H9 (cell line): Measurements from ENCODE around the gene CERS2. TPM values are rescaled to one million over a fixed set of nuclear protein-coding genes. Genes with fewer than 3 reads are reported as not detected.

Experiments used
- DNase-seq: peaks from one replicate; pipeline ENCODE4 v3.0.0-alpha.2; 2017
- H2AFZ ChIP-seq: one replicate; pipeline ENCODE4 v1.6.1; 2013; ENCODE audit warnings: mild to moderate bottlenecking, low read length, control low read depth, moderate library complexity
- H2AK5ac ChIP-seq: 2 replicates; pipeline ENCODE4 v1.6.1; 2013; ENCODE audit warnings: low read length, control low read depth, mixed read lengths; ENCODE audit not compliant: insufficient read length
- H2BK120ac ChIP-seq: one replicate; pipeline ENCODE4 v1.6.1; 2013; ENCODE audit warnings: low read depth, mild to moderate bottlenecking, low read length, control low read depth, inconsistent platforms; ENCODE audit not compliant: poor library complexity, severe bottlenecking
- H2BK12ac ChIP-seq: 2 replicates; pipeline ENCODE4 v1.6.1; 2013; ENCODE audit warnings: low read length, control low read depth, mixed read lengths, low read depth; ENCODE audit not compliant: insufficient read length
- H2BK15ac ChIP-seq: 2 replicates; pipeline ENCODE4 v1.6.1; 2013; ENCODE audit warnings: low read depth, low read length, control low read depth
- H2BK20ac ChIP-seq: one replicate; pipeline ENCODE4 v1.6.1; 2013; ENCODE audit warnings: low read depth, mild to moderate bottlenecking, low read length, control low read depth, inconsistent platforms; ENCODE audit not compliant: poor library complexity, severe bottlenecking
- H2BK5ac ChIP-seq: 2 replicates; pipeline ENCODE4 v1.6.1; 2013; ENCODE audit warnings: low read length, control low read depth, mixed read lengths; ENCODE audit not compliant: insufficient read length
- H3K14ac ChIP-seq: 2 replicates; pipeline ENCODE4 v1.6.1; 2013; ENCODE audit warnings: low read length, control low read depth; ENCODE audit not compliant: insufficient read depth
- H3K18ac ChIP-seq: 2 replicates; pipeline ENCODE4 v1.6.1; 2013; ENCODE audit warnings: low read depth, mild to moderate bottlenecking, mixed read lengths, low read length, control low read depth; ENCODE audit not compliant: insufficient read length
- H3K23ac ChIP-seq: 2 replicates; pipeline ENCODE4 v1.6.1; 2013; ENCODE audit warnings: low read length, control low read depth, mixed read lengths, low read depth; ENCODE audit not compliant: insufficient read length
- H3K23me2 ChIP-seq: 2 replicates; pipeline ENCODE4 v1.6.1; 2013; ENCODE audit warnings: low read depth, mild to moderate bottlenecking, mixed read lengths, low read length, control low read depth; ENCODE audit not compliant: insufficient read length, poor library complexity, severe bottlenecking
- H3K27ac ChIP-seq: 2 replicates; pipeline ENCODE4 v1.5.1; 2013; ENCODE audit warnings: low read length, control low read depth, mixed read lengths, low read depth; ENCODE audit not compliant: insufficient read length
- H3K27me3 ChIP-seq: 2 replicates; pipeline ENCODE4 v1.6.1; 2013; ENCODE audit warnings: low read length, control low read depth, inconsistent platforms; ENCODE audit not compliant: insufficient read depth
- H3K4ac ChIP-seq: 2 replicates; pipeline ENCODE4 v1.6.1; 2013; ENCODE audit warnings: low read depth, mild to moderate bottlenecking, control low read depth, inconsistent platforms, low read length, moderate library complexity
- H3K4me1 ChIP-seq: 2 replicates; pipeline ENCODE4 v1.6.1; 2013; ENCODE audit warnings: low read length, control low read depth, inconsistent platforms; ENCODE audit not compliant: insufficient read depth
- H3K4me2 ChIP-seq: 2 replicates; pipeline ENCODE4 v1.6.1; 2013; ENCODE audit warnings: low read length, control low read depth, mixed read lengths; ENCODE audit not compliant: insufficient read length, insufficient read depth
- H3K56ac ChIP-seq: 2 replicates; pipeline ENCODE4 v1.6.1; 2013; ENCODE audit warnings: low read depth, mild to moderate bottlenecking, mixed read lengths, low read length, control low read depth; ENCODE audit not compliant: insufficient read length
- H3K79me1 ChIP-seq: 2 replicates; pipeline ENCODE4 v1.6.1; 2013; ENCODE audit warnings: low read depth, mild to moderate bottlenecking, moderate library complexity, low read length, control low read depth, inconsistent platforms; ENCODE audit not compliant: insufficient read depth, poor library complexity, severe bottlenecking
- H3K79me2 ChIP-seq: 2 replicates; pipeline ENCODE4 v1.6.1; 2013; ENCODE audit warnings: low read length, control low read depth, inconsistent platforms; ENCODE audit not compliant: insufficient read depth
- H3K9ac ChIP-seq: 2 replicates; pipeline ENCODE4 v1.6.1; 2013; ENCODE audit warnings: low read length, control low read depth, mixed read lengths; ENCODE audit not compliant: insufficient read length; ENCODE audit errors: extremely low read depth
- H3K9me3 ChIP-seq: one replicate; pipeline ENCODE4 v1.6.1; 2013; ENCODE audit warnings: low read depth, low read length, inconsistent platforms; ENCODE audit not compliant: control insufficient read depth
- H3T11ph ChIP-seq: one replicate; pipeline ENCODE4 v1.6.1; 2013; ENCODE audit warnings: mild to moderate bottlenecking, low read length, control low read depth, inconsistent platforms
- H4K20me1 ChIP-seq: one replicate; pipeline ENCODE4 v1.6.1; 2013; ENCODE audit not compliant: control insufficient read depth, insufficient read length, insufficient read depth
- H4K5ac ChIP-seq: 2 replicates; pipeline ENCODE4 v1.6.1; 2013; ENCODE audit warnings: low read depth, mild to moderate bottlenecking, mixed read lengths, low read length, control low read depth; ENCODE audit not compliant: insufficient read length
- H4K8ac ChIP-seq: replicated peaks from 2 replicates; pipeline ENCODE4 v1.6.1; 2013; ENCODE audit warnings: low read length, control low read depth, mixed read lengths, low read depth; ENCODE audit not compliant: insufficient read length
- H4K91ac ChIP-seq: 2 replicates; pipeline ENCODE4 v1.6.1; 2013; ENCODE audit warnings: low read depth, mild to moderate bottlenecking, moderate library complexity, mixed read lengths, low read length, control low read depth; ENCODE audit not compliant: insufficient read length
- H3K27ac Mint-ChIP-seq, 3 experiments: 2 replicates in 2 of 3; 3 replicates in 1 of 3; pipeline ENCODE4 v1.8.0; 2020 to 2021; ENCODE audit warnings: mixed read lengths in 3 of 3, mild to moderate bottlenecking in 1 of 3, moderate library complexity in 1 of 3
- H3K27me3 Mint-ChIP-seq: 2 replicates; pipeline ENCODE4 v1.8.0; 2021; ENCODE audit warnings: low read depth, mild to moderate bottlenecking, moderate library complexity, mixed read lengths
- H3K36me3 Mint-ChIP-seq, 3 experiments: 2 replicates in 2 of 3; 3 replicates in 1 of 3; pipeline ENCODE4 v1.8.0; 2020 to 2021; ENCODE audit warnings: low read depth in 3 of 3, mixed read lengths in 3 of 3; ENCODE audit not compliant: insufficient read depth in 1 of 3
- H3K4me1 Mint-ChIP-seq, 2 experiments: 2 replicates each; pipeline ENCODE4 v1.8.0; 2020; ENCODE audit warnings: mixed read lengths in 2 of 2
- H3K4me3 Mint-ChIP-seq, 2 experiments: 2 replicates in 1 of 2; 3 replicates in 1 of 2; pipeline ENCODE4 v1.8.0; 2020 to 2021; ENCODE audit warnings: mild to moderate bottlenecking in 2 of 2, mixed read lengths in 2 of 2, moderate library complexity in 1 of 2
- H3K9me3 Mint-ChIP-seq, 2 experiments: 2 replicates in 1 of 2; 3 replicates in 1 of 2; pipeline ENCODE4 v1.8.0; 2020; ENCODE audit warnings: mild to moderate bottlenecking in 2 of 2, mixed read lengths in 2 of 2, moderate library complexity in 1 of 2
- WGBS: extraction: QIAGEN DNeasy Blood & Tissue Kit; methylation state at CpG from one replicate; pipeline ENCODE4 v1.1.7; 2013; ENCODE audit warnings: missing lambda C conversion rate, low lambda C conversion rate, mixed read lengths; ENCODE audit not compliant: insufficient read length; ENCODE audit errors: extremely low coverage; 5-methylcytosine and 5-hydroxymethylcytosine counted together
- total RNA-seq: library from RNA; stranded (reverse); gene quantifications from 2 replicates; pipeline ENCODE4 v1.2.1, GENCODE V29; 2021
- TF ChIP-seq, protein P1 (sequence below): fragments of 200-600 bp; sonication (generic); conservative IDR thresholded peaks from 3 replicates; pipeline ENCODE4 v1.8.0; 2021; ENCODE audit warnings: antibody characterized with exemption, mild to moderate bottlenecking

The CERS2 gene
- total RNA-seq, 1 experiment from 2014 or later: 201 TPM

DNA sequence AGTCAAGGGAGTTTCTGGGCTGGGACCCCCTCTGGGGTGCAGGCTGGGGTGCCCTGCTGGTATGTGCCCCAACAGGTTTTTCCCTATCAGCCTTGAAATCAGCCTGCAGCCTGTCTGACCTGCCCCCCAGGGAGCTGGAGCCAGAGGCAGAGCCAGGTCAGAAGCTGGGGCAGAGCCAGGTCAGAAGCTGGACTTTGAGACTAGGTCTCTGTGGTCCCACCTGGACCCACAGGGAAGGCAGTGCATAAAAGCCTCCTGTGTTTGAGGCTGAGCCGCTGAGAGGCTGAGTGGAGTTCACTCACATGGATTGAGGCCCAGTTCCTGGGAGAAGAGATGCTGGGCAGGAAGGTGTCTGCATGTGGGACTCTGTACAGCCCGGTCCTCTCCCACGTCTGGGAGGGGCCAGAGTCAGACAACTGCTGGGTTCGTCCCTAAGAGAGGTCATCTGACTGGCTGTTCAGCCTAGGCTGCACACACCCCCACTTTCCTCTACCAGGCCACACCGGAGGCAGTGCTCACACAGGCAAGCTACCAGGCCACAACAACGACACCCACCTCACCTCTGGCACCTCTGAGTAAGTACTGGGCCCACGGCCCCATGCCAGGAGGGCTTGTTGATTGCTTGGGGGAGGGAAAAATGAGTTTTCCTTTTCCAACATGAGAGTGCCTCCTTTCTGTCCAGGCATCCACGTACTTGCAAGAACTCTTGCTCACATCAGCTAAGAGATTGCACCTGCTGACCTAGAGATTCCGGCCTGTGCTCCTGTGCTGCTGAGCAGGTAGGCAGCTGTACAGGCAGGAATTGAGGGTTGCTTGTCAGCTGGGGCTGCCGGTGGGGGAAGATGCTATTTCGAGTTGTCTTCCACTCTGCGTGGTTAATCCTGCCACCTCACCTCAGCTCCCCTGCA lies 7.4 kb upstream of the CERS2 start, which contains the start of gene ANXA9:
ANXA9 (plus strand) TSS at position 488 of the 908 bp plus-strand sequence. CDS start 814 bp downstream, outside the sequence.
- Histone ChIP-seq H3K27ac (no peak within 1 kb of the TSS), H3T11ph (no peak within 1 kb of the TSS), H4K5ac (no peak within 1 kb of the TSS), H2AFZ (no peak within 1 kb of the TSS), H3K79me1 (no peaks in the 10 kb centered on the region), H4K20me1 (no peaks in the 10 kb centered on the region), H2BK5ac (no peak within 1 kb of the TSS), H3K79me2 (no peaks in the 10 kb centered on the region), H3K56ac (no peak within 1 kb of the TSS), H4K91ac (no peak within 1 kb of the TSS), H4K8ac (no peak within 1 kb of the TSS), H3K14ac (peak within 1 kb of the TSS; percentile 63), H2BK15ac (peak within 1 kb of the TSS; percentile 69; the same call in 1 of the 2 replicates), H3K23me2 (no peaks in the 10 kb centered on the region), H3K4ac (no peak within 1 kb of the TSS; the same call in 1 of the 2 replicates), H2BK120ac (no peak within 1 kb of the TSS), H2BK20ac (no peak within 1 kb of the TSS), H2BK12ac (no peak within 1 kb of the TSS), H3K27me3 (no peaks in the 10 kb centered on the region), H2AK5ac (no peak within 1 kb of the TSS), H3K9me3 (no peaks in the 10 kb centered on the region), H3K4me1 (peaks cover 16% of the 10 kb centered on the region; the same call in 1 of the 2 replicates), H3K9ac (no peak within 1 kb of the TSS), H3K18ac (peak within 1 kb of the TSS; percentile 68), H3K23ac (no peak within 1 kb of the TSS), H3K4me2 (peak within 1 kb of the TSS; percentile 32)
- DNase-seq: no peak
- TF ChIP-seq, protein P1, sequence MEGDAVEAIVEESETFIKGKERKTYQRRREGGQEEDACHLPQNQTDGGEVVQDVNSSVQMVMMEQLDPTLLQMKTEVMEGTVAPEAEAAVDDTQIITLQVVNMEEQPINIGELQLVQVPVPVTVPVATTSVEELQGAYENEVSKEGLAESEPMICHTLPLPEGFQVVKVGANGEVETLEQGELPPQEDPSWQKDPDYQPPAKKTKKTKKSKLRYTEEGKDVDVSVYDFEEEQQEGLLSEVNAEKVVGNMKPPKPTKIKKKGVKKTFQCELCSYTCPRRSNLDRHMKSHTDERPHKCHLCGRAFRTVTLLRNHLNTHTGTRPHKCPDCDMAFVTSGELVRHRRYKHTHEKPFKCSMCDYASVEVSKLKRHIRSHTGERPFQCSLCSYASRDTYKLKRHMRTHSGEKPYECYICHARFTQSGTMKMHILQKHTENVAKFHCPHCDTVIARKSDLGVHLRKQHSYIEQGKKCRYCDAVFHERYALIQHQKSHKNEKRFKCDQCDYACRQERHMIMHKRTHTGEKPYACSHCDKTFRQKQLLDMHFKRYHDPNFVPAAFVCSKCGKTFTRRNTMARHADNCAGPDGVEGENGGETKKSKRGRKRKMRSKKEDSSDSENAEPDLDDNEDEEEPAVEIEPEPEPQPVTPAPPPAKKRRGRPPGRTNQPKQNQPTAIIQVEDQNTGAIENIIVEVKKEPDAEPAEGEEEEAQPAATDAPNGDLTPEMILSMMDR: no peak
- Mint-ChIP-seq H3K36me3 (no peaks in the 10 kb centered on the region), H3K27me3 (no peaks in the 10 kb centered on the region), H3K4me3 (peak within 1 kb of the TSS in 1 of 2 experiments; percentile 5; a peak in 3 of 5 replicates), H3K9me3 (no peaks in the 10 kb centered on the region), H3K27ac (peak within 1 kb of the TSS; percentile 63 to 91 (median 83); a peak in 6 of 7 replicates), H3K4me1 (peaks cover 35 to 41% of the 10 kb centered on the region in 2 experiments)
- WGBS: no CpG with 5 or more reads among the region's 12 CpGs
